ENCODE results near the gene SLCO3A1. TPM values are rescaled to one million over a fixed set of nuclear protein-coding genes. Genes with fewer than 3 reads are reported as not detected.

SLCO3A1 gene
- total RNA-seq, 1 donor from 2014 or later, result 2.7 TPM

DNA sequence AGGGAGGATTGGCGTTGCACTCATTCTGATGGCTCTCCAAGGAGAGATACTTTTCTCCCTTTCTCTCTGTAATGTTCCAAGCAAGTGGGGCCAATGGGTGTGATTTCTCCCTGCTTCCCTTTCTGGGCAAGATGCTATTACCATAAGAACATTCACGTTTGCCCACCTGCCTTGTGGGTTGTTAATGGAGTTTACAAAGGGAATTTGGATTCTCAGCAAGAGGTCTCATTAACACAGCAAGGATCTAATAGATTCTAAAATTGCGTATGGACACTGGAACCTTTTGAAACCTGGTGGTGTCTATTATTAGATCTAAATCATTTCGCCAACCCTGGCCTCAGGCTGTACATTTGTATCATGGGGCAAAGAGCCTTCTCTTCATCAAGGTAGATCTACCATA is 74.1 kb downstream of the SLCO3A1 start:
- DNase-seq (ENCODE audit: low read depth), result no peak
- TF ChIP-seq, protein P1, sequence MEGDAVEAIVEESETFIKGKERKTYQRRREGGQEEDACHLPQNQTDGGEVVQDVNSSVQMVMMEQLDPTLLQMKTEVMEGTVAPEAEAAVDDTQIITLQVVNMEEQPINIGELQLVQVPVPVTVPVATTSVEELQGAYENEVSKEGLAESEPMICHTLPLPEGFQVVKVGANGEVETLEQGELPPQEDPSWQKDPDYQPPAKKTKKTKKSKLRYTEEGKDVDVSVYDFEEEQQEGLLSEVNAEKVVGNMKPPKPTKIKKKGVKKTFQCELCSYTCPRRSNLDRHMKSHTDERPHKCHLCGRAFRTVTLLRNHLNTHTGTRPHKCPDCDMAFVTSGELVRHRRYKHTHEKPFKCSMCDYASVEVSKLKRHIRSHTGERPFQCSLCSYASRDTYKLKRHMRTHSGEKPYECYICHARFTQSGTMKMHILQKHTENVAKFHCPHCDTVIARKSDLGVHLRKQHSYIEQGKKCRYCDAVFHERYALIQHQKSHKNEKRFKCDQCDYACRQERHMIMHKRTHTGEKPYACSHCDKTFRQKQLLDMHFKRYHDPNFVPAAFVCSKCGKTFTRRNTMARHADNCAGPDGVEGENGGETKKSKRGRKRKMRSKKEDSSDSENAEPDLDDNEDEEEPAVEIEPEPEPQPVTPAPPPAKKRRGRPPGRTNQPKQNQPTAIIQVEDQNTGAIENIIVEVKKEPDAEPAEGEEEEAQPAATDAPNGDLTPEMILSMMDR (conservative IDR thresholded peaks at IDR 0.05; ENCODE audit: low read depth, low read length), result no peak

DNA sequence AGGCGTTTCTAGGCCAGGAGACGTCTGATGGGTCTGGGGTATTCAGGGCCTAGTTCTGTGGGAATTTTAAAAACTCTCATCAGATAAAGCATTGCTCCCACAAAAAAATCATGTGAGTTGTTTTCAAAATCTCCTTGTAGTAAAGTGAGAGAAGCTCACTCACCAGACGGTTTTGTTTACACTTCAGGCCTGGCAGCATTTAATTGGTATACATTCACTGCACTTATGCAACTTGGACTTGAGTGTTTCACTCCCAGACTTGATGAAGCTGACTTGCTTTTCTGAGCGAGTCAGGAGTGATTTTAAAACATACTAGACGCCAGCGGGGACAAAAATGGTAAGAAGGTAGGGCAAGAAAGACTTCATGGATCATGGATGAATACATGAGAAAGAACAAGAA is 75.2 kb downstream of the SLCO3A1 start:
- TF ChIP-seq, protein P1 (conservative IDR thresholded peaks at IDR 0.05; ENCODE audit: low read depth, low read length), result no peak
- H3K4me3 ChIP-seq (ENCODE audit: low read depth, low read length), result no peak overlapping the region
- DNase-seq (ENCODE audit: low read depth), result no peak

More for the DNA sequence above, 74.1 kb downstream of the SLCO3A1 start:
- no peak overlapping the region for H3K4me3 ChIP-seq (ENCODE audit: low read depth, low read length)

DNA sequence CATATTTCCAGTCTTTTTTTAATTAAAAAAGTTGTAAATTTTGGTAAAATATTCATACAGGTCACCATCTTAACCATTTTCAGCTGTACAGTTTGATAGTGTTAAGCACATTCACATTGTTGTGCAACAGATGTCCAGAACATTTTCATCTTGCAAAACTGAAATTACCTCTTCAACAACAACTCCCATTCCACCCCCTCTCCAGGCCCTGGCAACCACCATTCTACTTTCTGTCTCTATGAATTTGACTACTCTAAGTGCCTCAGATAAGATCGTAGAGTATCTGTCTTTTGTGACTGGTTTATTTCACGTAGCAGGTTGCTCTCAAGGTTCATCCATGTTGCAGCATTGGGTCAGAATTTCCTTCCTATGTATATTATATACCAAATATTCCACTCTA is 76.0 kb downstream of the SLCO3A1 start:
- TF ChIP-seq, protein P1 (conservative IDR thresholded peaks at IDR 0.05; ENCODE audit: low read depth, low read length), result no peak
- no peak overlapping the region for H3K4me3 ChIP-seq (ENCODE audit: low read depth, low read length)
- no peak for DNase-seq (ENCODE audit: low read depth)

DNA sequence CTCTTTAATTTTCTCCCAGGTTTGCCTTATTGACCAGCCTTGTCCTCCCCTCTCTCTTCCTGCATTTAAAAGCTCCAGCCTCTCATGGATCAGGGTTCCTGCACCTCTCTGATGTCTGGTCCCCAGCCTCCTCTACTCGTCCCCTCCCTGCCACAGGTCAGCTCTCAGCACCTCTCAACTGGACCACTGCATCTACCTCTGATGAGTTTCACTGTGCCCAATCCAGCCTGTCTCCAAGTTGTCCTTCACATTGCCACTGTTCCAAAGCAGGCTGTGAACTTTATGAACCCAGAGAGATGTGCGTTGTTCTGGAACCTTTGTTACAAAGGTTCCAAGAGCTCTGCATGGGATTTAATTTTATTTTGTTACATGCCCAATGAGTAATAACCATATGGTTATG is 76.6 kb downstream of the SLCO3A1 start:
- H3K4me3 ChIP-seq (ENCODE audit: low read depth, low read length), result no peak overlapping the region
- DNase-seq (ENCODE audit: low read depth), result no peak
- TF ChIP-seq, protein P1 (conservative IDR thresholded peaks at IDR 0.05; ENCODE audit: low read depth, low read length), result no peak

DNA sequence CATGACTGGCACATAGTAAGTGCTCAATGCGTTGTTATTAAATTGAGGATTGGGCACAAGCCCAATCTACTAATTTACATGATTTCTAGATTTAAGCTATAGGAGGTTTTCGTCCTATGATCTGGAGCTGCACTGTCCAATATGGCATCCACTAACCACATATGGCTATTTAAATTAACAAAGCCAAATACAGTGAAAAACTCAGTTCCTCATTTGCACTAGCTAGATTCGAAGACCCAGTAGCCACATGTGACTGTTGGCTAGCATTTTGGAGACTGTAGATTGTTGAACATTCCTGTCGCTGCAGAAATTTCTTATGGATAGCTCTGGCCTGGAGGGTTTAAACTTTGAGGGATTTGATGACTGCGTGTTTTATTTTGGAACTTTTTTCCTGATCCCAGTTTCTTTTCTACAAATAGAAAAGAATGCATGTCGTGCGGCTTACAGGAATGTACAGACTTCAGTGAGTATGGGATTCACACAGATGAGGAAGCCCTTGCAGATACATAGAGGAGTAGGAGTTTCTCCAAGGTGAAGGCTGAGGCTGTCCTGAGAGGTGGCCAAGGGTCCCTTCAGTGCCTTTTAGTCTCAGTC is 82.8 kb downstream of the SLCO3A1 start:
- DNase-seq (ENCODE audit: low read depth), result no peak
- no peak overlapping the region for H3K4me3 ChIP-seq (ENCODE audit: low read depth, low read length)
- TF ChIP-seq, protein P1 (conservative IDR thresholded peaks at IDR 0.05; ENCODE audit: low read depth, low read length), result no peak

DNA sequence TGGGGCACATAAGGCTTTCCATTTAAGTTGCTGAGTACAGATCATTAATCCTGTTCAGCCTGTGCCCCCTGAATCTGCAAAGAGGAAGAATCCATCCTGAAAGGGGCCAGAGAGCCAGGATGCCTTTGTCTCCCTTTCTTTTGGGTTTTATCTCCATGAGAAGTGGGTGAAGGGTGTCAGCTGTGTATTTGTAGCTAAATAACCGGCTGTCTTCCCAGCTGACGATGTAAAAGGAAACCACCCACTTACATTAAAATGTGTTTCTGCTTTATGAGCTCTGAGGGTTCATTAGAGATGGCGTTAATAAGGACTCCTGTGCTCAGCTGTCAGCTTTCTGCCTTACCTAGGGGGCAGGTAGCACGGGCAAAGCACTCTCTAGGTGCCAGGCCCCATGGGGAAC is 83.4 kb downstream of the SLCO3A1 start:
- TF ChIP-seq, protein P1 (conservative IDR thresholded peaks at IDR 0.05; ENCODE audit: low read depth, low read length), result no peak
- no peak overlapping the region for H3K4me3 ChIP-seq (ENCODE audit: low read depth, low read length)
- no peak for DNase-seq (ENCODE audit: low read depth)

DNA sequence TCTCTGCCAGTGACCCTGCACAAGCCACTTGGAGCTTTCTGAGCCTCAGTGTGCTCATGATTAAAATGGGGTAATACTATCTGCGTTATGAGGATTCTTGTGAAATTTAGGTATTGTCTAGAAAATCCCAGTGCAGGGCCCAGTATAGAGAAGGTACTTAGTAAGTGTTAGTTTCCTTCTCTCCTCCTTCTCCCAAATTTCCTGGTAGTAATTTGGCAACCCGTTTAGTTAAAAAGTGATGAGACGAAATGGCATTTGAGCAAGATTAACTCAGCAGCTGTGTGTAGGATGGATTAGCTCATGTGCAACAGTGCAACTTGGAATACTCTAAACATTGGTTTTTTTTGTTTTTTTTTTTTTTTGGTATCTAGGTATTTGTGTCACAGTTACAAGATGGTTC is 84.6 kb downstream of the SLCO3A1 start:
- TF ChIP-seq, protein P1 (conservative IDR thresholded peaks at IDR 0.05; ENCODE audit: low read depth, low read length), result no peak
- DNase-seq (ENCODE audit: low read depth), result no peak
- no peak overlapping the region for H3K4me3 ChIP-seq (ENCODE audit: low read depth, low read length)
